Thoracic aorta (tissue), 2 donors: ENCODE results near the gene CHCHD4. TPM values are rescaled to one million over a fixed set of nuclear protein-coding genes. Genes with fewer than 3 reads are reported as not detected.

Experiments used
- ATAC-seq: fragments of 150-250 bp; one replicate; pipeline ENCODE4 v1.8.0; 2017; ENCODE audit warnings: low read depth; ENCODE audit not compliant: insufficient number of reproducible peaks, low FRiP score
- DNase-seq: peaks from one replicate; pipeline ENCODE4 v3.0.0-alpha.2; 2020; ENCODE audit warnings: low spot score
- H3K27ac ChIP-seq, 2 donors: fragments of 200-600 bp; sonication (generic); 1 replicate in 1 of 2; 2 replicates in 1 of 2; pipeline ENCODE4 v1.5.1; 2016; ENCODE audit warnings: mild to moderate bottlenecking in 2 of 2, moderate library complexity in 2 of 2
- H3K27me3 ChIP-seq: fragments of 200-600 bp; sonication (generic); replicated peaks from 2 replicates; pipeline ENCODE4 v1.6.0; 2016; ENCODE audit warnings: mild to moderate bottlenecking; ENCODE audit not compliant: insufficient read depth
- H3K36me3 ChIP-seq: fragments of 200-600 bp; sonication (generic); one replicate; pipeline ENCODE4 v1.5.1; 2016
- H3K4me1 ChIP-seq, 2 donors: fragments of 200-600 bp; sonication (generic); 1 replicate in 1 of 2; 2 replicates in 1 of 2; pipeline versions ENCODE4 v1.5.1 to v1.6.0; 2016; ENCODE audit warnings: low read depth in 2 of 2, mild to moderate bottlenecking in 1 of 2; ENCODE audit not compliant: control insufficient read depth in 1 of 2
- H3K4me3 ChIP-seq: fragments of 200-600 bp; sonication (generic); 2 replicates; pipeline ENCODE4 v1.5.1; 2016; ENCODE audit warnings: mild to moderate bottlenecking
- H3K9me3 ChIP-seq: fragments of 200-600 bp; sonication (generic); 2 replicates; pipeline ENCODE4 v1.5.1; 2016
- CTCF ChIP-seq: fragments of 200-600 bp; sonication (generic); IDR thresholded peaks from one replicate; pipeline ENCODE4 v1.5.1; 2019; ENCODE audit warnings: antibody characterized with exemption
- total RNA-seq, 2 donors: library from RNA; depleted of rRNA; stranded (reverse); fragments of >200 nt; gene quantifications; one replicate each; pipeline versions ENCODE4 v1.1.0 to v1.2.3, GENCODE V29; 2016

Gene CHCHD4
- total RNA-seq, 2 donors from 2014 or later, result 6.6 to 7.5 TPM

- no peak for TF ChIP-seq CTCF
- ATAC-seq (no peak), DNase-seq (no peak)
- Histone ChIP-seq H3K36me3 (peaks cover 87% of the 10 kb centered on the region), H3K27me3 (no peaks in the 10 kb centered on the region), H3K4me3 (no peak overlapping the region), H3K9me3 (peaks cover 3% of the 10 kb centered on the region), H3K27ac (no peak overlapping the region), H3K4me1 (no peaks in the 10 kb centered on the region)
These were observed 42.4 kb upstream of the CHCHD4 start for GRCh38 chr3:14166877-14167603.

- Histone ChIP-seq H3K36me3 (peaks cover 89% of the 10 kb centered on the region), H3K9me3 (peaks cover 12% of the 10 kb centered on the region), H3K4me3 (no peak overlapping the region), H3K4me1 (no peaks in the 10 kb centered on the region), H3K27me3 (no peaks in the 10 kb centered on the region), H3K27ac (no peak overlapping the region)
- ATAC-seq, result no peak
- no peak for TF ChIP-seq CTCF
- DNase-seq, result no peak
These were observed 37.5 kb upstream of the CHCHD4 start for GRCh38 chr3:14162178-14162577.

DNA sequence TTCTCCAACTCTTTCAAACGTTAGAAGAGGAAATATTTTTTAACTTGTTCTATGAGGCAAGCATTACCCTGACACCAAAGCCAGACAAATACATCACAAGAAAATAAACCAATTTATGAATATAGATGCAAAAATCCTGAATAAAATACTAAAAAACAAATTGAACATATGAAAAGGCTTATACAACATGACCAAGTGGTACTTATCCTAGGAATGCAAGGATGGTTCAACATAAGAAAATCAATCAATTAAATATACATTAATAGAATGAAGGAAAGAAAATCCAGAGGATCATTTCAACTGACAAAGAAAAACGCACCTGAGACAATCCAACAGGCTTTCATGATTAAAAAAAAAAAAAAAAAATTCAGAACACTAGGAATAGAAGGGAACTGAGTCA is 36.6 kb upstream of the CHCHD4 start:
- TF ChIP-seq CTCF, result no peak
- H3K27me3 ChIP-seq, result no peaks in the 10 kb centered on the region
- H3K9me3 ChIP-seq, result peaks cover 12% of the 10 kb centered on the region
- H3K27ac ChIP-seq, result no peak overlapping the region
- peaks cover 90% of the 10 kb centered on the region for H3K36me3 ChIP-seq
- DNase-seq (no peak), ATAC-seq (no peak)
- H3K4me3 ChIP-seq, result no peak overlapping the region
- no peaks in the 10 kb centered on the region for H3K4me1 ChIP-seq

DNA sequence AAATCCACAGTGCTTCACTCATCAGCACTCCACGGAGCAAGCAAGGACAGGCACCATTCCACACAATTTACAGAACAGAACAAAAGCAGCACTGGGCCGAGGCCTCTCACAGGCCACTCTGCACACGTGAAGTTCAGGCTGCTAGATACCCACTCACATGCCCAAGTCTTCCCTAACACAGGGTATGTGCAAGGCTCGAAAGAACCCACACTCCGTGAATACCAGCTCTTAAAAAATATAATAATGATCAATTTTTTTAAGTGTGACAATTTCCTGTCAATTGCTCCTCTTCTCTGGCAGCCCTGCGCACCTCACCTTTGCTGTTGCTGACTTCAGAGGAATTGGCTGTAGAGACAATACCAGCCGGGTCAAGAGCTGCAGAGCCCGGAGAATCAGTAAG is 34.8 kb upstream of the CHCHD4 start:
- H3K36me3 ChIP-seq, result peaks cover 76% of the 10 kb centered on the region

DNA sequence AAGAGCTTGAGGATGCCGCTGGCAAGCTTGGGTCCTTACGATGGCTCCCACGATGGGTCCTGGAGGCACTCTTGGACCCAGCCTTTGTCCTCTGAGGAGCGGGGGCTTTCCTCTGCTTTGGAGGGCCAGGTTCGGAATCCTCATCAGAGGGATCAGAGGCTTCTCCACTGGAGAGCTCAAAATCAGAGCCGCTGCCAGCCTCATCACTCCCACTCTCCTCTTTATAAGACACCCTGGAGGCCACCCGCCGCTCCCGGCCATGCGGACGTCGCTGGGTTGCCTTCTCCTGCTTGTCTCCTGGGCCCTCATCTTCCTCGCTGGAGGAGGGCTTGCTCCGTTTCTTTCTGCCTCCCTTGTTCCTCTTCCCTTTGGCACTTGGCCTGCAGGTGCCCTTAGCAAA is 33.7 kb upstream of the CHCHD4 start:
- no peak for ATAC-seq
- no peak for DNase-seq
- H3K36me3 ChIP-seq, result peaks cover 78% of the 10 kb centered on the region
- H3K27ac ChIP-seq, result no peak overlapping the region
- TF ChIP-seq CTCF, result no peak
- no peaks in the 10 kb centered on the region for H3K4me1 ChIP-seq
- H3K4me3 ChIP-seq, result no peak overlapping the region
- H3K27me3 ChIP-seq, result no peaks in the 10 kb centered on the region
- H3K9me3 ChIP-seq, result peaks cover 12% of the 10 kb centered on the region

More for the DNA sequence above, 34.8 kb upstream of the CHCHD4 start:
- no peak for ATAC-seq
- TF ChIP-seq CTCF, result no peak
- Histone ChIP-seq H3K27ac (no peak overlapping the region), H3K27me3 (no peaks in the 10 kb centered on the region), H3K9me3 (peaks cover 12% of the 10 kb centered on the region), H3K4me3 (no peak overlapping the region), H3K4me1 (no peaks in the 10 kb centered on the region)
- no peak for DNase-seq
